ENCODE measurements around the gene NHSL2.

Gene NHSL2

DNA sequence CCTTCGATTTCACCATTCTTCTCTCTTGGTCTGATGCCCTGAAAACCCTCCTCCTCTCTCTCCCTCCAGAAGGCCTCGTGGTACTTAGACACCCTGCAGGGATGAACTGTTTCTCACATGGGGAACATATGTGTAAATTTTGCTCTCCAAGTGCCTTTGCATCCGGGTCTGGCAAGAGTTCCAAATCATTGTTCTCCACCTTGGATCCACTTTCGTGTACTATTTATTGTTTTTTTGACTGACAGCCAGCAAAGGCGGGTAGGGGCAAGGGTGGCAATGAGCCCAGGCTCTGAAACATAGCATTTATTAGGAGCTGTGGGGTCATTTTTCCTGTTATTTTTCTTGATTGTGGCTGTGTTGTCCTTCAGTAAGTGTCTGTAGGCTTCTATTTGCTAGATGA lies 139.4 kb downstream of the NHSL2 start:
- no peak overlapping the region for H3K4me3 ChIP-seq (ENCODE audit: low read depth, low read length)
- TF ChIP-seq, protein P1, sequence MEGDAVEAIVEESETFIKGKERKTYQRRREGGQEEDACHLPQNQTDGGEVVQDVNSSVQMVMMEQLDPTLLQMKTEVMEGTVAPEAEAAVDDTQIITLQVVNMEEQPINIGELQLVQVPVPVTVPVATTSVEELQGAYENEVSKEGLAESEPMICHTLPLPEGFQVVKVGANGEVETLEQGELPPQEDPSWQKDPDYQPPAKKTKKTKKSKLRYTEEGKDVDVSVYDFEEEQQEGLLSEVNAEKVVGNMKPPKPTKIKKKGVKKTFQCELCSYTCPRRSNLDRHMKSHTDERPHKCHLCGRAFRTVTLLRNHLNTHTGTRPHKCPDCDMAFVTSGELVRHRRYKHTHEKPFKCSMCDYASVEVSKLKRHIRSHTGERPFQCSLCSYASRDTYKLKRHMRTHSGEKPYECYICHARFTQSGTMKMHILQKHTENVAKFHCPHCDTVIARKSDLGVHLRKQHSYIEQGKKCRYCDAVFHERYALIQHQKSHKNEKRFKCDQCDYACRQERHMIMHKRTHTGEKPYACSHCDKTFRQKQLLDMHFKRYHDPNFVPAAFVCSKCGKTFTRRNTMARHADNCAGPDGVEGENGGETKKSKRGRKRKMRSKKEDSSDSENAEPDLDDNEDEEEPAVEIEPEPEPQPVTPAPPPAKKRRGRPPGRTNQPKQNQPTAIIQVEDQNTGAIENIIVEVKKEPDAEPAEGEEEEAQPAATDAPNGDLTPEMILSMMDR (IDR thresholded peaks at IDR 0.05; ENCODE audit: insufficient read depth, low read depth, low read length, missing control alignments): no peak
- no peak for DNase-seq (ENCODE audit: low read depth)

DNA sequence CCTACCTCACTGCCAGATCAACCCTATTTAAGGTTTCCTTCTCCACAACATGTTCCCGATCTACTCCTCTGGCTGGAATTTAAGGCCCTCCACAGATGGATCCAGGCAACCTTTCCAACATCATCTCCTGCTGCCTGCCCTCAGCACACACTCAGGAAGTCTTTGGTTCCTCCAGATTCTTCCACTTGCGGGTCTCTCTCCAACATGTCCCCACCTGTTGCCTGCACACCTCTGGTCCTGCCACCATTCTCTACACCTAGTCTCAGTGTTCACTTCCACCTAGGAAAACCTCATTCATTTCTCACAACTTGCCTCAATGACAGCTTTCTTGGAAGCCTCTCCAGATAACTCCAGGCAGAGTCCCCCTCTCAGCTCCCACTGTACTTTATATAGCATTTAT lies 140.9 kb downstream of the NHSL2 start:
- no peak for DNase-seq (ENCODE audit: low read depth)
- no peak overlapping the region for H3K4me3 ChIP-seq (ENCODE audit: low read depth, low read length)
- TF ChIP-seq, protein P1 (IDR thresholded peaks at IDR 0.05; ENCODE audit: insufficient read depth, low read depth, low read length, missing control alignments): no peak

DNA sequence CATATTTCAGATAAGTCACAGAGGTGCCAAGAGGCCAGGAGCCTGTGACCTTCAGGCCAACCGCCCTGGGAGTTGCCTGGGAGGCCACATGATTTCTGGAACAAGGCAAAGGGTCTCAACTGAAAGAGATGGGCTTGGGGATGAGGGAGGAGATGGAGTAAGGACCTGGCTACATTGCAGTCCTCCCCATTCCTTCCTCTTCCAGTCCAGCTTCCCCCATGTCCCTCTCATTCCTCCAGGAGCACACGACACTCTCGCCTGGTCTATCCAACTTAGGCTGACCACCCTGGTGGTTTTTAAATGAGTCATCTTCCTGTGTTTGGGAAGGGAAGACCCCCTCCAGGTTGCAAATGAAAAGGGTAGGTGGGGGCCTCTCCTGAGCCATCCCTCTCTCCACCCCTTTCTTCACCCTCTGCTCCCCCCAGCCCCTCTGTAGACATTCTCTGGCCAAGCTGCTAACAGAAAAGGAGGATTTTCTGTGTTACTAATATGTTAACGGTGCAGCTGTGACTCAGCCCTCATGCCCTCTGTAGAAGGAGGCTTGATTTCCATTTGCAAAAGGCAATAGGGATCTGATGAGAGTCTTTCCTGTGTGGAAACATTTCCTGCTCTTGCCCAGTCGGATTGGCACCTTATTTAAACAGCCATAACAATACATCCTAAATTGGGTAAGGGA lies 141.9 kb downstream of the NHSL2 start:
- TF ChIP-seq, protein P1 (IDR thresholded peaks at IDR 0.05; ENCODE audit: insufficient read depth, low read depth, low read length, missing control alignments): no peak

DNA sequence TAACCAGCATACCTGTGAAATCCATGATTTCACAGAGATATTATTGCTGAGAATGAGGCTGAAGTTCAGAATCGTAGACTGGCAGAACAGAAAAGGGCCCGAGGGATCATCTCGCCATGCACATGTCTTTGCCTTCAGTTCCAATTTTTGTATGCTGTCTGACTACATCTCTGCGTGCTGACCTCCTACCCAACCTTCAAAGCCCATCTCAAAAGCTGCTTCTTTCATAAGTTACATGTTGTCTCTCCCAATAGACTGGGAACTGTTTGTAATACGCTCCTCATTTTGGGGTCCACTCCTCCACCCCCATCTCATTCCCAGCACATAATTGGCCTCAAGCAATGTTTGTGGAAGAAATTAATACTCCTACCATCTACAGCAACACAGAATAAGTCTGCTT lies 142.9 kb downstream of the NHSL2 start:
- H3K4me3 ChIP-seq (ENCODE audit: low read depth, low read length): no peak overlapping the region
- no peak for DNase-seq (ENCODE audit: low read depth)
- TF ChIP-seq, protein P1 (IDR thresholded peaks at IDR 0.05; ENCODE audit: insufficient read depth, low read depth, low read length, missing control alignments): no peak

More for the DNA sequence above, 141.9 kb downstream of the NHSL2 start:
- no peak overlapping the region for H3K4me3 ChIP-seq (ENCODE audit: low read depth, low read length)
- DNase-seq (ENCODE audit: low read depth): no peak

DNA sequence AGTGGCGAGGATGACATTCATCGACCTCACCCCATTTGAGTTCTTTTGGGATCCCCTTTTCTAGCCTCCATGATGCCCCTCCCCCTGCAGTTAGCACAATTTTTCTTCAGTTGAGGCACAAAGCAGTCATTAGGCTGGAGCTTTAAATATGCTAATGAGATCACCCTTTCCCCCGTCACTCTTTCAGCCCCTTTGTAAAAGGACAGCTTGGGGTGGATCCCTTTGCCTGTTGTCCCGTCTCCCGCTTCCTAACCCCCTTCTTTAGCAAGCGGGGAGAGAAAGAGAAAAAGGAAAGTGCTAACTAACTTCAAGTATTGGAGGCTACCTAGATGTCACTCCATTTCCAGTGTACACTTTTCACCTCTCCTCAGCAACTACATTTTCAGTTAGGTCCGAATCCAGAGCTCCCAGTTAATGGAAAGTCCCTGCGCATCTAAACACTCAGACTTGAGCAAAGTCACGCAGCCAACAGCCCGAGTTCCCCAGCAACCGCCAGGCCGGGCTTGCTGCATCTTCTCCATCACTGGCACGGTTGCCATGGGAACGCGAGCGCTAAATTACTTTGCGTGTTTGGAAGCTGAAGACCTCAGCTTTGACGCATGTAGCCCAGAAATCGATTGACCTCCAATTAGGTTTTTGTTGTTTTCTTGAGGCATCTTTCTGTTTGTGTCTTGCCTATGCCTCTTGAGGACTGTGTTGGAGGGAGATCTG lies 144.3 kb downstream of the NHSL2 start:
- TF ChIP-seq, protein P1 (IDR thresholded peaks at IDR 0.05; ENCODE audit: insufficient read depth, low read depth, low read length, missing control alignments): no peak
- no peak for DNase-seq (ENCODE audit: low read depth)
- no peak overlapping the region for H3K4me3 ChIP-seq (ENCODE audit: low read depth, low read length)

DNA sequence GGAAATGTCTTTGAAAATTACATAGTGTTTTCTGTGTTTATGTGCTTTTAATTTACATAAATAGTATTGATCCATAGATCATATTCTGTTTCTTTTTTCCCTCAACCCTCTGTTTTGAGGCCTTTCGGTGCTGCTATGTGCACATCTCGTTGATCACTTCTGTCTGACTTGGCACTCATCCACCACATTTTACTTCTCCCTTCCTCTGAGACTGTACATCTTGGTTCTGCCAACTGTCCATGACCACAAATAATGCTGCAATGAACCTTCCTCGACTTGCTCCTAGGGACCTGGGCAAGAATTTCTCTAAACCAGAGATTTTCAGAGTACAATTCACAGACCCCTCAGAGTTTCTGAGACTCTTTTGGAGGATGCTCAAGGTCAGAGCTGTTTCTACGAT lies 146.7 kb downstream of the NHSL2 start:
- no peak for DNase-seq (ENCODE audit: low read depth)
- TF ChIP-seq, protein P1 (IDR thresholded peaks at IDR 0.05; ENCODE audit: insufficient read depth, low read depth, low read length, missing control alignments): no peak
- H3K4me3 ChIP-seq (ENCODE audit: low read depth, low read length): no peak overlapping the region
